IMR-90 (cell line): Measurements from ENCODE around the gene CNTN4. TPM values are rescaled to one million over a fixed set of nuclear protein-coding genes. Genes with fewer than 3 reads are reported as not detected.

Source experiments
- ATAC-seq: fragments of 200-7000 bp; cut with Tn5 transposase; 2 replicates; pipeline ENCODE4 v1.9.1; 2020; ENCODE audit warnings: low read depth, mild to moderate bottlenecking, moderate library complexity
- BruUV-seq: library from RNA; stranded (reverse); fragments of 400-500 nt; replicated peaks from 2 replicates; lab custom pipeline; 2021; lab: Mats Ljungman, UMichigan
- CTCF ChIA-PET: fragments of 300-600 bp; formaldehyde crosslinking; extraction: SDS; loops from one replicate; lab custom pipeline; 2021; ENCODE audit warnings: antibody characterized with exemption; lab: Yijun Ruan, JAX
- POLR2A ChIA-PET: fragments of 300-600 bp; sonication (Branson Sonifier 250); formaldehyde crosslinking; loops from one replicate; lab custom pipeline; 2022; ENCODE audit warnings: antibody characterized with exemption; ENCODE audit not compliant: unreplicated experiment; lab: Charles Lee
- DNase-seq: peaks from one replicate; pipeline ENCODE4 v3.0.0; 2013
- H2AFZ ChIP-seq: replicated peaks from 2 replicates; pipeline ENCODE3; 2013; ENCODE audit warnings: low read length, mild to moderate bottlenecking; ENCODE audit not compliant: poor library complexity
- H2AK5ac ChIP-seq: 2 replicates; pipeline ENCODE4 v1.6.1; 2013; ENCODE audit warnings: low read depth, low read length, inconsistent platforms
- H2AK9ac ChIP-seq: replicated peaks from 2 replicates; pipeline ENCODE3; 2013; ENCODE audit warnings: mild to moderate bottlenecking, low read depth, low read length, moderate library complexity; ENCODE audit not compliant: poor library complexity
- H2BK120ac ChIP-seq: 2 replicates; pipeline ENCODE4 v1.6.1; 2013; ENCODE audit warnings: low read depth, low read length, inconsistent platforms
- H2BK15ac ChIP-seq: 3 replicates; pipeline ENCODE4 v1.6.1; 2013; ENCODE audit warnings: low read depth, low read length, inconsistent platforms
- H2BK20ac ChIP-seq: 2 replicates; pipeline ENCODE4 v1.6.1; 2013; ENCODE audit warnings: low read depth, mild to moderate bottlenecking, inconsistent platforms, low read length, moderate library complexity
- H2BK5ac ChIP-seq: 2 replicates; pipeline ENCODE4 v1.6.1; 2013; ENCODE audit warnings: mild to moderate bottlenecking, low read depth, low read length, inconsistent platforms; ENCODE audit not compliant: poor library complexity, severe bottlenecking
- H3K14ac ChIP-seq: replicated peaks from 2 replicates; pipeline ENCODE4 v1.6.1; 2013; ENCODE audit warnings: low read depth, low read length, inconsistent platforms
- H3K18ac ChIP-seq: 2 replicates; pipeline ENCODE4 v1.6.1; 2013; ENCODE audit warnings: low read depth, low read length, control low read depth
- H3K23ac ChIP-seq: 2 replicates; pipeline ENCODE4 v1.6.1; 2013; ENCODE audit warnings: low read depth, low read length, inconsistent platforms
- H3K27ac ChIP-seq: 2 replicates; pipeline ENCODE4 v1.5.1; 2013; ENCODE audit warnings: mild to moderate bottlenecking, control low read depth, low read length; ENCODE audit not compliant: insufficient read depth
- H3K27me3 ChIP-seq: 2 replicates; pipeline ENCODE4 v1.6.1; 2013; ENCODE audit warnings: low read length; ENCODE audit not compliant: control insufficient read depth, insufficient read depth
- H3K36me3 ChIP-seq: 2 replicates; pipeline ENCODE4 v1.6.1; 2013; ENCODE audit warnings: low read length, mixed read lengths; ENCODE audit not compliant: control insufficient read depth, insufficient read depth
- H3K4ac ChIP-seq: 2 replicates; pipeline ENCODE4 v1.6.1; 2013; ENCODE audit warnings: low read depth, low read length, inconsistent platforms
- H3K4me1 ChIP-seq: 2 replicates; pipeline ENCODE4 v1.6.1; 2013; ENCODE audit warnings: low read length, mixed read lengths; ENCODE audit not compliant: control insufficient read depth, insufficient read depth
- H3K4me2 ChIP-seq: 2 replicates; pipeline ENCODE4 v1.6.1; 2013; ENCODE audit warnings: low read depth, mild to moderate bottlenecking, control low read depth, low read length, moderate library complexity
- H3K4me3 ChIP-seq: 2 replicates; pipeline ENCODE4 v1.5.1; 2013; ENCODE audit warnings: low read depth, mild to moderate bottlenecking, control low read depth, low read length, moderate library complexity; ENCODE audit not compliant: insufficient read depth
- H3K56ac ChIP-seq: 2 replicates; pipeline ENCODE4 v1.6.1; 2013; ENCODE audit warnings: low read length, inconsistent platforms; ENCODE audit not compliant: insufficient read depth; ENCODE audit errors: extremely low read depth
- H3K79me1 ChIP-seq, 2 experiments: 2 replicates each; pipeline ENCODE4 v1.6.1; 2013; ENCODE audit warnings: low read length in 2 of 2, inconsistent platforms in 1 of 2, low read depth in 1 of 2
- H3K9ac ChIP-seq: 2 replicates; pipeline ENCODE4 v1.6.1; 2013; ENCODE audit warnings: low read depth, low read length, control low read depth
- H3K9me1 ChIP-seq: 2 replicates; pipeline ENCODE4 v1.6.1; 2013; ENCODE audit warnings: low read length, inconsistent platforms; ENCODE audit not compliant: insufficient read depth
- H3K9me3 ChIP-seq: 2 replicates; pipeline ENCODE4 v1.6.1; 2013; ENCODE audit warnings: low read length; ENCODE audit not compliant: control insufficient read depth, insufficient read depth
- H4K20me1 ChIP-seq: 2 replicates; pipeline ENCODE4 v1.6.1; 2013; ENCODE audit warnings: low read length, inconsistent platforms; ENCODE audit not compliant: insufficient read depth
- H4K5ac ChIP-seq: 2 replicates; pipeline ENCODE4 v1.6.1; 2013; ENCODE audit warnings: mild to moderate bottlenecking, low read depth, low read length, control low read depth
- H4K8ac ChIP-seq, 2 experiments: 2 replicates each; pipeline ENCODE4 v1.6.1; 2013; ENCODE audit warnings: low read depth in 2 of 2, low read length in 2 of 2, control low read depth in 1 of 2, inconsistent platforms in 1 of 2
- H4K91ac ChIP-seq: 2 replicates; pipeline ENCODE4 v1.6.1; 2013; ENCODE audit warnings: low read depth, low read length, inconsistent platforms; ENCODE audit not compliant: insufficient read depth
- MXI1 ChIP-seq: IDR thresholded peaks from 2 replicates; pipeline ENCODE4 v1.6.1; 2012; ENCODE audit warnings: low read depth, mild to moderate bottlenecking, low read length, moderate library complexity, borderline replicate concordance
- SMC3 ChIP-seq: fragments of 150-350 bp; IDR thresholded peaks from 2 replicates; pipeline ENCODE4 v1.6.1; 2016; ENCODE audit warnings: low read depth, mild to moderate bottlenecking, antibody characterized with exemption, low read length, moderate library complexity
- WGBS, 2 experiments: methylation state at CpG; one replicate each; pipeline versions ENCODE4 v1.1.5 to v1.1.7; 2013; ENCODE audit warnings: missing lambda C conversion rate in 2 of 2; ENCODE audit not compliant: insufficient read length in 1 of 2; ENCODE audit errors: extremely low coverage in 2 of 2; 5-methylcytosine and 5-hydroxymethylcytosine counted together
- dilution Hi-C: fragments of 300-500 bp; cut with HindIII; formaldehyde crosslinking; loops from one replicate; pipeline ENCODE4 v1.14.3; 2018; ENCODE audit warnings: low sequenced_read_pairs; ENCODE audit not compliant: unreplicated experiment
- in situ Hi-C: fragments of 300-500 bp; cut with MboI; formaldehyde crosslinking; loops from 3 replicates; pipeline ENCODE4 v1.14.3; 2019; ENCODE audit warnings: low sequenced_read_pairs, inconsistent platforms, mixed read lengths
- intact Hi-C: fragments of 100-400 bp; cut with micrococcal nuclease; formaldehyde crosslinking; loops from 2 replicates; pipeline ENCODE4 v1.10.0; 2022
- polyA plus RNA-seq, 3 experiments: library from polyadenylated mRNA; depleted of rRNA; stranded (reverse); fragments of >200 nt; gene quantifications; 2 replicates each; pipeline ENCODE4 v1.2.3, GENCODE V29; 2012; ENCODE audit warnings: low replicate concordance in 1 of 3
- total RNA-seq: library from RNA; depleted of rRNA; stranded (reverse); fragments of >200 nt; gene quantifications from 2 replicates; pipeline ENCODE4 v1.2.3, GENCODE V29; 2012
- TF ChIP-seq, protein P1 (sequence below): fragments of 150-350 bp; IDR thresholded peaks from 2 replicates; pipeline ENCODE4 v1.6.1; 2017; ENCODE audit warnings: mild to moderate bottlenecking, antibody characterized with exemption, low read length, low read depth

The CNTN4 gene
- total and polyA plus RNA-seq, 2 of the 4 experiments (the other 2 are of a cell fraction): under 0.01 TPM; not detected in 1

DNA sequence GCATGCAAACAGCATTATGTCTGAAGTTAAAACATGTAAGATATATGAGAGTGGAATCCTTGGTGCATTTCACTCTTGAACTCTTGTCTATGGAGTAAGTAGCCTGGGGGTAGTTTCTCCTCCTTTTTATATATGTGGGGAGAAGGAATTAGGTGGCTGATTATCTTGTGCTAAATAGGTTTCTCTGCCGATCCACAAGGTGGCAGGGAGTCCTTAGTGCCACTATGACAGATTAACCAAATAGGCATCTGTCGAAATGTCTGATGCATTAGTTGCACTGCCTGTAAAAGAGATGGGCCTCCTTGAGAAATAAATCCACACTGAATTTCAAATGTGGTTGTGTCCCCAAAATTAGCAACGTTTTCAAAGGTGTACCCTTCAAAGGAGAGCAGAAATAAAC is 170.1 kb downstream of the CNTN4 start:
- TF ChIP-seq, protein P1, sequence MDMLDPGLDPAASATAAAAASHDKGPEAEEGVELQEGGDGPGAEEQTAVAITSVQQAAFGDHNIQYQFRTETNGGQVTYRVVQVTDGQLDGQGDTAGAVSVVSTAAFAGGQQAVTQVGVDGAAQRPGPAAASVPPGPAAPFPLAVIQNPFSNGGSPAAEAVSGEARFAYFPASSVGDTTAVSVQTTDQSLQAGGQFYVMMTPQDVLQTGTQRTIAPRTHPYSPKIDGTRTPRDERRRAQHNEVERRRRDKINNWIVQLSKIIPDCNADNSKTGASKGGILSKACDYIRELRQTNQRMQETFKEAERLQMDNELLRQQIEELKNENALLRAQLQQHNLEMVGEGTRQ: no peak
- TF ChIP-seq MXI1 (no peak), SMC3 (no peak)
- no TSS peak for BruUV-seq
- Histone ChIP-seq H2AFZ (no peak overlapping the region), H2BK20ac (no peak overlapping the region), H2BK5ac (no peak overlapping the region), H3K14ac (no peak overlapping the region), H3K4me3 (no peak overlapping the region), H3K27me3 (no peaks in the 10 kb centered on the region), H2BK120ac (no peak overlapping the region), H3K9ac (no peak overlapping the region), H3K79me1 (no peaks in the 10 kb centered on the region), H4K20me1 (no peaks in the 10 kb centered on the region), H3K18ac (no peak overlapping the region), H3K4ac (no peak overlapping the region), H3K4me2 (no peak overlapping the region), H2BK15ac (no peak overlapping the region), H3K4me1 (no peaks in the 10 kb centered on the region), H4K5ac (no peak overlapping the region), H3K27ac (no peak overlapping the region), H2AK5ac (no peak overlapping the region), H3K9me1 (no peaks in the 10 kb centered on the region), H3K9me3 (peaks cover 1% of the 10 kb centered on the region), H3K23ac (no peak overlapping the region), H4K8ac (no peak overlapping the region), H2AK9ac (no peak overlapping the region), H3K56ac (no peak overlapping the region), H3K36me3 (no peaks in the 10 kb centered on the region), H4K91ac (no peak overlapping the region)
- dilution Hi-C loops (no loop called here), in situ Hi-C loops (no loop called here), intact Hi-C loops (no loop called here)
- ChIA-PET POLR2A (no interaction called here), CTCF (no interaction called here)
- no CpG with 5 or more reads among the region's 3 CpGs for WGBS, 2 experiments
- ATAC-seq (no peak), DNase-seq (no peak)
